Activated naive CD8-positive, alpha-beta T cell treated with anti-CD3 and anti-CD28 coated beads, Interleukin-2, amount 10 ng/mL, durations not matched to agents 7 days and 5 days (primary cell): ENCODE measurements around the gene CENPT. TPM values are rescaled to one million over a fixed set of nuclear protein-coding genes. Genes with fewer than 3 reads are reported as not detected.
"Not testable (repeated sequence)": the region's sequence is repeated elsewhere in the genome, so short reads cannot be mapped to it uniquely, and the experiment has no call there.

Experiments
- ATAC-seq: fragments of 150-1000 bp; cut with Tn5 transposase; one replicate; pipeline ENCODE4 v1.10.0; 2021; ENCODE audit warnings: low read depth, moderate library complexity
- POLR2A ChIA-PET: fragments of 350-600 bp; sonication (Branson Sonifier 250); formaldehyde crosslinking; loops from one replicate; lab custom pipeline; 2021; ENCODE audit warnings: antibody characterized with exemption; lab: Charles Lee
- DNase-seq: peaks from one replicate; pipeline ENCODE4 v3.0.0; 2021
- H3K27ac Mint-ChIP-seq: one replicate; pipeline ENCODE4 v1.8.0; 2022; ENCODE audit warnings: mild to moderate bottlenecking, mixed read lengths
- H3K27me3 Mint-ChIP-seq: one replicate; pipeline ENCODE4 v1.8.0; 2022; ENCODE audit warnings: mild to moderate bottlenecking, moderate library complexity, mixed read lengths
- H3K36me3 Mint-ChIP-seq: one replicate; pipeline ENCODE4 v1.8.0; 2021; ENCODE audit warnings: mild to moderate bottlenecking, mixed read lengths
- H3K4me1 Mint-ChIP-seq: one replicate; pipeline ENCODE4 v1.8.0; 2021; ENCODE audit warnings: mixed read lengths
- H3K4me3 Mint-ChIP-seq: one replicate; pipeline ENCODE4 v1.8.0; 2022; ENCODE audit warnings: mild to moderate bottlenecking, moderate library complexity, mixed read lengths
- H3K9me3 Mint-ChIP-seq: one replicate; pipeline ENCODE4 v1.8.0; 2021; ENCODE audit warnings: mixed read lengths
- total RNA-seq, 2 experiments: library from RNA; stranded (reverse); gene quantifications; one replicate each; pipeline ENCODE4 v1.2.3, GENCODE V29; 2021

Gene CENPT
- total RNA-seq, 2 experiments from 2014 or later: 84.0 to 90.7 TPM

DNA sequence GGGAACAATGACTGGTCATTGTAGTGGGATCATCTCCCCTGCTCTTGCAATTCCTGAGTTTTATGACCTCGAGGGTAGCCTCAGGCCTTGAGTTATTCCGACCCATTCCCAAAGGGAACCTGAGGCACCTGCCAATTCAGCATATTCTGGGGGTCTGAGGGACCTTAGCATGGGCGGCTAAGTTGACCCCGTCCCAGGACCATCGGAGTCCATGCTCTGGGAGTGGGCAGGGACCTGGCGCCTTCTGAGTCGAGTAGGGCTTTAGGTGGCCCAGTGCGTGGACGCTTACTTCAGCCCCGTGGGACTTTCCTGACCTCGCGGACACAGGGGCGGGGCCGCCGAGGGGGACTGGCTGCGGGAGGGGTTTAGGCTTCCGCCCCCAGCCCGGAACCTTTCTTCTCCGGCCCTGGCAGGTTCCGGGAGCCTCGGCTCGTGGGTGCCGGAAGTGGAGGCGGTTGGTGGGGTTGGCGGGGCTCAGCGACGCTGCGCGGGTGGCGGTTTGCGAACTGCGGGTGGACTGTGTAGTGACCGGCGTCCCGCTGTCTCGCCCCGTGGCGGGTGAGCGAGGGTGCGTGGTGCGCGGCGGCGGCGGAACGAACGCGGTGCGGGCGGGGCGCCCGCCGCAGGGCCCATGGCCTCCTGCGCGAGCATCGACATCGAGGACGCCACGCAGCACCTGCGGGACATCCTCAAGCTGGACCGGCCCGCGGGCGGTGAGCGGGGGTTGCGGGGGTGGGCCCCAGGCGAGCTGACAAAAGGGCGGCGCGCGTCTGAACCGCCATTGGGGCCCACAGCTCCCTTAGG lies 25.3 kb upstream of the CENPT start, which contains the start of gene EDC4:
TSS of gene EDC4 (plus strand) at position 422 of the 804 bp plus-strand sequence. CDS start at position 632, 210 bp downstream.
- Mint-ChIP-seq H3K4me3 (peak within 1 kb of the TSS; percentile 89), H3K36me3 (peaks cover 7% of the 10 kb centered on the region), H3K4me1 (peaks cover 24% of the 10 kb centered on the region), H3K27me3 (no peaks in the 10 kb centered on the region), H3K9me3 (no peaks in the 10 kb centered on the region), H3K27ac (peak within 1 kb of the TSS; percentile 92)
- POLR2A ChIA-PET: interaction anchor here (0.8 to 3.2 kb wide), 6 partner anchors 13 to 200 kb away, joined by 3 to 14 read pairs (median 4); partner anchors contain the start of genes CENPT and PSMB10
- ATAC-seq (peak; percentile 87), DNase-seq (peak; percentile 96)

DNA sequence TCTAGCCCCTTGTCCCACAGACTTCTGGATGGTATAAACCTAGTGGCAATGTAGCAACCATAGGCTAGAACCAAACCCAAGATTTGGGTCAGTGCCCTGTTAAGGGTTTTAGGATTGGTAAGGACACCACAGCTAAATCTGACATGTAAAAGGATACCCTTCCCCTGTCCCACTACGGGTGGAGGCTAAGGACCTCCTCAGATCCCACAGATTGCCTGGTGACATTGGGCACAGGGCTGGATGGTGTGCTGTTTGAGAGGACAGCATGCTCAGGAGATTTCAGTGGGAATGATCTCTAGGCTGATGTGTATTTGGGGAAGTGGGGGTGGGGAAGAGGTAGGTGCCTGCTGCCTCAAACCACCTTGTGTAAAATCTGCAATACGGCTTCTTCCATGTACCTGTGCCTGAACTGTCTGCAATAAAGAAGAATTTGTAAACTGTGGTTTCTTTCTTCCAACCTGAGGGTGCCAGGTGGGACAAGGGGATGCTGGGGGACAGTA lies 24.7 kb upstream of the CENPT start:
- Mint-ChIP-seq H3K27me3 (no peaks in the 10 kb centered on the region), H3K36me3 (peaks cover 4% of the 10 kb centered on the region), H3K4me3 (peak overlapping the region; percentile 89), H3K4me1 (peaks cover 24% of the 10 kb centered on the region), H3K27ac (peak overlapping the region; percentile 92), H3K9me3 (no peaks in the 10 kb centered on the region)
- DNase-seq: no peak
- POLR2A ChIA-PET: interaction anchor here (1.0 to 3.2 kb wide), 2 partner anchors 29 to 64 kb away, joined by 3 to 14 read pairs; partner anchors contain the start of gene PSMB10
- ATAC-seq: no peak

DNA sequence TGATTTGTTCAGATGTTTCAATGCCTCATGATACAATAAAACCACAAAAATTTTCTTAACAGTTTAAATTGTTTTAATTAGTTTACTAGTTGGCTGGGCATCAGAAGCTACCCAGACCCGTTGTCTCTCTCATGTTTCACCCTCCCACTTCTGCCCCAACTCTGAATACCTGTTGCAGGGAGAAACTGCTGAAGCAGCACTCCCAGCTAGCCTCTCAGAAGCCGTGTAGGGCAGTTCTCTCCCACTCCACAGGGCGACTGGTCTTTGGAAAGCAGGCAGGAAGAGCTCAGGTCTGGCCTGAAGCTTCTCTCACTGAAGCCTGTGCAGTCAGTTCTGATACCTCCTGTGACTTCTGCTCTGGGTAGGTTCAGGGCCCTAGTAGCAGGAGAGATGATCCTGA lies 23.8 kb upstream of the CENPT start:
- no peak for DNase-seq
- no peak for ATAC-seq
- POLR2A ChIA-PET: interaction anchor here (0.7 to 3.2 kb wide), 3 partner anchors 28 to 205 kb away, joined by 3 to 14 read pairs (median 3); partner anchors contain the start of genes C16orf86, ENKD1 and PSMB10
- Mint-ChIP-seq H3K9me3 (no peaks in the 10 kb centered on the region), H3K36me3 (peaks cover 4% of the 10 kb centered on the region), H3K27ac (no peak overlapping the region), H3K4me1 (peaks cover 24% of the 10 kb centered on the region), H3K4me3 (no peak overlapping the region), H3K27me3 (no peaks in the 10 kb centered on the region)

DNA sequence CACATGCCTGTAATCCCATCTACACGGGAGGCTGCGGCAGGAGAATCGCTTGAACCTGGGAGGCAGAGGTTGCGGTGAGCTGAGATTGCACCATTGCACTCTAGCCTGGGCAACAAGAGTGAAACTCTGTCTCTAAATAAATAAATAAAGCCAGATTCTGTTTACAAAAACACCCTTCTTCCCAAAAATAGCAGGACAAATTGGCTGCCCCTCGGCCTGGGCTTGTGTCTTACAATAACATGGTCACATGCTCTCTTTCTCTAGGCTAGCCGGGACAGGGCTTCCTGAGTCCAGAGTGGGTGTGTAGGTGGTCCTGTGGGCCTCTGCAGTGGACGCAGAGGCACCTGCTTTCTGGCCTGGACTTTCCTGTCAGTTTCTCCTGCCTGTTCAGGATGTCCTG lies 22.2 kb upstream of the CENPT start:
- peaks cover 2% of the 10 kb centered on the region for H3K36me3 Mint-ChIP-seq
- POLR2A ChIA-PET: interaction anchor here (0.6 to 1.1 kb wide), 2 partner anchors 17 to 86 kb away, joined by 3 read pairs; no protein-coding TSS in a partner anchor
- no peaks in the 10 kb centered on the region for H3K9me3 Mint-ChIP-seq
- H3K27me3 Mint-ChIP-seq: no peaks in the 10 kb centered on the region
- H3K27ac Mint-ChIP-seq: no peak overlapping the region
- ATAC-seq (no peak), DNase-seq (no peak)
- H3K4me1 Mint-ChIP-seq: peaks cover 12% of the 10 kb centered on the region
- no peak overlapping the region for H3K4me3 Mint-ChIP-seq

DNA sequence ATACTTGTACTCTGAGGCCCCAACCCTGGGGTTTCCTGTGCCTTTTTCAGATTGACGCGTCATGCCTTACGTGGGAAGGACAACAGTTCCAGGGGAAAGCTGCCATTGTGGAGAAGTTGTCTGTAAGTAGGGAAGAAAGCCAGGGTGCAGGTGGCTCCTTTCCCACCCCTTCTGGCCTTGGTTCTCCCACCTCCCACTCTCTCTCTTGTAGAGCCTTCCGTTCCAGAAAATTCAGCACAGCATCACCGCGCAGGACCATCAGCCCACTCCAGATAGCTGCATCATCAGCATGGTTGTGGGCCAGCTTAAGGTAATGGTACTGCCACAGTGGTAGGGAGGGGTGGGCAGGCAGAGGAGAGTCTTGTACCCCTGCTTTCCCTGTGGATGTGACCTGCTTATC lies 20.8 kb upstream of the CENPT start:
- Mint-ChIP-seq H3K4me1 (peaks cover 1% of the 10 kb centered on the region), H3K27ac (no peak overlapping the region), H3K4me3 (no peak overlapping the region), H3K36me3 (peaks cover 2% of the 10 kb centered on the region), H3K27me3 (no peaks in the 10 kb centered on the region), H3K9me3 (no peaks in the 10 kb centered on the region)
- DNase-seq (no peak), ATAC-seq (no peak)
- POLR2A ChIA-PET: no interaction called here

DNA sequence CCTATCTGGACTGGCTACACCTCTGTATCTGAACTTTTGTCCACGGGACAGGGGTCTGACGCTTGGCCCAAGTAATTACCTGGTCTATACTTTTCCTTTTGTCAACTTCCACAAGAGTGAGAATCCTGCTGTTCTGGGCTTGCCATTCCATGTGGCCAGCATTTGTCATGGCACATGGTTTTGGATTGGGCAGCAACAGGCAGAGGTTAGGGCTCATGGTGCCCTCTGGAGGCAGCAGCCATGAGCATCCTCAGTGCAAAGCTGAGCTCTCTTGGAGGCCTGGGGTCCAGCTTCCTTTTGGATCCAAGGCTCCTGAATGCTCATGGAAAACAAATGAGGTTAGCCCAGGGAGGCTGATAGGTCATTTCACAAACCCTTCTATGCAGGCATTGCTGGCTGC lies 17.8 kb upstream of the CENPT start:
- Mint-ChIP-seq H3K27me3 (no peaks in the 10 kb centered on the region), H3K36me3 (no peaks in the 10 kb centered on the region), H3K27ac (no peak overlapping the region), H3K9me3 (no peaks in the 10 kb centered on the region), H3K4me1 (peaks cover 6% of the 10 kb centered on the region), H3K4me3 (no peak overlapping the region)
- POLR2A ChIA-PET: interaction anchor here (0.7 kb wide), 3 partner anchors 20 to 669 kb away, joined by 3 to 5 read pairs (median 4); no protein-coding TSS in a partner anchor
- ATAC-seq (peak; percentile 54), DNase-seq (no peak)

DNA sequence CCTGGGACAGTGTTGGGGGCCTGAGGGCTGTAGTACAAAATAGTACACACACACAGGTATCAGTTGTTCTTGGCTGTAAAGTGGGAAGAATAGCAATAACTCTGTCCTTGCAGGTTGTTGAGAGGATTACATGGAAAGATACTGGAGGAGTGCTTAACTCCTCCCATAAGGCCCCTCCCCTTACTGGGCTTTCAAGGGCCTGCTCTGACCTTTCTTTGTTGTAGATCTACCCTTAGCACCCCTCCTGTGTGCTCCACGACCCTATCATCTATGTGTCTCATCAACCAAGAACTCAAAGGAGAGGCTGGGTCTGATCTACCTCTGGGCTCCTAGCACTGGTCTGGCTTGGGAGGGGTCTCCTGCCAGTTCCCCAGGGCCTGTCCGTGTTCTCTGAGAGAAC lies 17.1 kb upstream of the CENPT start:
- Mint-ChIP-seq H3K9me3 (no peaks in the 10 kb centered on the region), H3K36me3 (no peaks in the 10 kb centered on the region), H3K4me1 (peaks cover 6% of the 10 kb centered on the region), H3K4me3 (no peak overlapping the region), H3K27me3 (no peaks in the 10 kb centered on the region), H3K27ac (no peak overlapping the region)
- DNase-seq (no peak), ATAC-seq (no peak)
- POLR2A ChIA-PET: no interaction called here

DNA sequence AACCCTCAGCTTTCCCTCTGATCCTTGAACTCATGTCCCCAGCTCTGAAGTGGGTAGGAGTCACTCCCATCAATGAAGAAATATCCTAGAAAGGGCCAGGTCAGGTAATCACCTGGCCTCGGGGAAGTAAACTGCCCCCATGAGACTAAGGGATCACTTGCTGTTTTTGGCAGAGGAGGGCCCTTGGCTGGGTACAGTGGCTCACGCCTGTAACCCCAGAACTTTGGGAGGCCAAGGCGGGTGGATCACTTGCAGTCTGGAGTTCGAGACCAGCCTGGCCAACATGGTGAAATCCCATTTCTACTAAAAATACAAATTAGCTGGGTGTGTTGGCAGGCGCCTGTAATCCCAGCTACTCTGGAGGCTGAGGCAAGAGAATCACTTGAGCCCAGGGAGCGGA lies 16.6 kb upstream of the CENPT start:
- not testable (repeated sequence) for H3K9me3 Mint-ChIP-seq, H3K27me3 Mint-ChIP-seq, H3K27ac Mint-ChIP-seq, DNase-seq, H3K4me3 Mint-ChIP-seq, H3K4me1 Mint-ChIP-seq, H3K36me3 Mint-ChIP-seq, ATAC-seq
- POLR2A ChIA-PET: interaction anchor here (1.3 kb wide), 1 partner anchor 21 kb away, joined by 6 read pairs; no protein-coding TSS in a partner anchor

DNA sequence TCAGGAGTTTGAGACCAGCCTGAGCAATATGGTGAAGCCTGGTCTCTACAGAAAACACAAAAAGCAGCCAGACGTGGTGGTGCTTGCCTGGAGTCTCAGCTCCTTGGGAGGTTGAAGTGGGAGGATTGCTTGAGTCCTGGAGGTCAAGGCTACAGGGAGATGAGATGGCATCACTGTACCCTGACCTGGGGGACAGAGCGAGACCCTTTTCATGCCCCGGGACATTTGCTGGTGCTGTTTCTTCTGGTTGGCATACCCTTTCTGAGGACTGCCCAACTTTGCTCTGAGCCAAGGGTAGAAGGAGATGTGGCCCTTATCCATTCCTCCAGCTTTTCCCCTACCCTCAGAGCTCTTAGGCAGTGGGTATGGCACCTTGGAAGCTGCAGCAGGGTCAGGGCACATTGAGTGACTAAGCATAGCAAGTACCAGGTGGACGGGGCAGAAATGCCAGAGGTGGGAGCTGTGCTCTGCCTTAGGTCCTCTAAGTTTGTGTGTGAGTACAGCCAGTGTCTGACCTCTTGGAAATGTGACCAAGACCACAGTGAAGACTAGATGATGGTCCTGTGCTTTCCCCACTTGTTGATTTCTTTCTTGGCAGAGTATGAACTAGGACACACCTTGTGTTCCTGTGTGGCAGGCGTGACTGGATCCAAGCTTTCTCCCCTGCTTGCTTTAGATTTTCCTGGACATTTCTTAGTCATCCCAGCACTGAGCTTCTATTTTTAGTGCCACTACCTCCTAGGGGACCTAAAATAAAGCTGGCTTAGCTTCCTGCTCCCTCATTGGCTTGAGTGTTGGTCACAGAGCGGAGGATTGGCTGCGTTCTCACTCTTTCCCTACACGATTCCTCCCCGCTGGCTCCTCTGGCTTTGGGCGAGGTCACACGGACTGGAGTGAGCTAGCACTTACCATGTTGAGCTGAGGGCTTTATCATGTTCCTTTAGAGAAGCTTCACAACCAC lies 15.4 kb upstream of the CENPT start:
- Mint-ChIP-seq H3K27ac (no peak overlapping the region), H3K27me3 (no peaks in the 10 kb centered on the region), H3K36me3 (peaks cover 3% of the 10 kb centered on the region), H3K4me1 (peaks cover 8% of the 10 kb centered on the region), H3K9me3 (no peaks in the 10 kb centered on the region), H3K4me3 (no peak overlapping the region)
- ATAC-seq (no peak), DNase-seq (no peak)
- POLR2A ChIA-PET: interaction anchor here (1.3 kb wide), 1 partner anchor 20 kb away, joined by 6 read pairs; no protein-coding TSS in a partner anchor

DNA sequence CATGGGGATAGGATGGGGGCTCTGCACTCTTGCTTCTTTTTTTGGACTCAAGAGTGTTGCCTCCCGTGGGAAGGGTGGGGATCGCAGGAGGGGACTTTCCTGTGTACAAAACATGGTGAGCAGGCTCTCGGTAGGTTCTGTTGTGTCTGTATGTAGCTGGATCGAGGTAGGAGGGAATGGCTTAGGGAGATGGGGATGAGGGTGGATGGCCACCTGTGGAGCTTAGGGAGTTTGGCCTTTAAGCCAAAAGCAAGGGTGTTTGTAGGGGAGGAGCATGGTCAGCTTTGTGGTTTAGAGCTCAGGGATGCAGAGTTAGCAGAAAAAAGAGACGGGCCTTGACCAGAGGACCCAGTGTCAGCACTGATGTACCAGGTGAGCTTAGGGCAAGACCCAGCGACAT lies 14.4 kb upstream of the CENPT start:
- Mint-ChIP-seq H3K27me3 (no peaks in the 10 kb centered on the region), H3K36me3 (peaks cover 3% of the 10 kb centered on the region), H3K4me1 (peaks cover 13% of the 10 kb centered on the region), H3K4me3 (no peak overlapping the region), H3K9me3 (no peaks in the 10 kb centered on the region), H3K27ac (peak overlapping the region; percentile 26)
- POLR2A ChIA-PET: no interaction called here
- DNase-seq: no peak
- no peak for ATAC-seq

DNA sequence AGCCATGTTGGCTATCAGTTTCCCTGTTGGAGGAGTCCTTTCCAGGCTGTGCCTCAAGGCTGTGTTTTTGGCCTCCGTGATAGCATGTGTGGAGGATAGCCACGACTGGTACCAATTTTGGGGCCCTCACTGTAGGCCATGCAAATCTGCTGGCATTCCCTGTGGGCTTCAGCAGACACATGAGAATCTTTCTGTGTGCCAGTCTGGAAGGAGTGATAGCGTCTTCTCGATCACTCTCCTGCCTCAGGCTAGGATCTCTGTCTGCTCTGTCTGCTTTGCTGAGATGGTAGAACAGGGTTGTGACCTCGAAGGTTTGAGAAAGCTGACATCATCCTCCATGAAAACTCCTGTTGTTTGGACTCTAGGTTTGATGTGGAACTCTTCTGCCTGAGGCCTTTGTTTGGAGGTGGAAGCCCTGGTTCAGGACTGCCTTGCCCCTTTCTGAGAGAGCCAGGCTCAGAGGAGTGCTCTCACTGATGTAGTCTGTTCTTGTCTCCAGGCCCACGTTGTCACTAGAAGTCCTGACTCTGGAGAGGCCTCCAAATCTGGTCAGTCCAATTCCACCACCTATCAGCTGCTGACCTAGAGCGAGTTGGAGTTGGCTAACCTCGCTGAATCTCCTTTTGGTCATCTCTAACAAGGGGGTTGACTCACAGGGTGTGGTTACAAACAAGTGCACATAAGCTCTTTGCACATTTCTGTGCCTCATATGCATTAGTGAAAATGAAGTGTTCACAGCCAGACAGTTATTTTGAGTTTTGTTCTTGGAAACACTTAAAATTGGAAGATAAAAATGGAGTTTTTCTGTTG lies 13.3 kb upstream of the CENPT start:
- H3K4me1 Mint-ChIP-seq: peaks cover 13% of the 10 kb centered on the region
- no peaks in the 10 kb centered on the region for H3K27me3 Mint-ChIP-seq
- H3K36me3 Mint-ChIP-seq: peaks cover 3% of the 10 kb centered on the region
- H3K9me3 Mint-ChIP-seq: no peaks in the 10 kb centered on the region
- ATAC-seq (no peak), DNase-seq (no peak)
- POLR2A ChIA-PET: no interaction called here
- no peak overlapping the region for H3K4me3 Mint-ChIP-seq
- peak overlapping the region; percentile 12 for H3K27ac Mint-ChIP-seq

DNA sequence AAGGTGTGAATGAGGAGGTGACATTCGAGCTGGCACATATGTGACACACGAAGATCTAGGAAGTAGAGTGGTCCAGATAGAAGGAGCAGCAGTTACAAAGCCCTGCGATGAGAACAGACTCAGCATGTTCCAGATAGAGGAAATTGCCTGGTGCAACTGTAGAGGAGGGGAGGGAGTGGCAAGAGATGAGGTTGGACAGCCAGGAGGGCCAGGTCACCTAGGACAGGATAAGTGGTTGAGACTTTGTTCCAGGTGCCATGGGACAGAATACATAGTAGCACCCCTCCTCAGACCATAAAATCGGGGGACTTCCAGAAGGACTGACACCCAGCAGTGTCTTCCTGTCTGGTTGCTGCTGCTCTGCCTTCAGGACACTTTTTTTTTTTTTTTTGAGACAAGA lies 11.0 kb upstream of the CENPT start:
- peaks cover 3% of the 10 kb centered on the region for H3K36me3 Mint-ChIP-seq
- H3K27me3 Mint-ChIP-seq: no peaks in the 10 kb centered on the region
- POLR2A ChIA-PET: no interaction called here
- H3K4me3 Mint-ChIP-seq: no peak overlapping the region
- ATAC-seq (no peak), DNase-seq (no peak)
- peaks cover 13% of the 10 kb centered on the region for H3K4me1 Mint-ChIP-seq
- H3K27ac Mint-ChIP-seq: peak overlapping the region; percentile 60
- H3K9me3 Mint-ChIP-seq: no peaks in the 10 kb centered on the region
